MM.1S (cell line): ENCODE results near the gene MYRFL.

Experiments used
- CTCF ChIP-seq: fragments of 300-600 bp; sonication (generic); IDR thresholded peaks from 2 replicates; pipeline ENCODE4 v1.5.1; 2016; ENCODE audit warnings: antibody characterized with exemption, low read length, mixed read lengths
- EZH2 ChIP-seq: fragments of 300-600 bp; sonication (generic); optimal IDR thresholded peaks from 2 replicates; pipeline ENCODE3; 2017; ENCODE audit warnings: low read depth, mild to moderate bottlenecking, antibody characterized with exemption, low read length, mixed read lengths
- EZH2phosphoT487 ChIP-seq: fragments of 300-600 bp; sonication (generic); IDR thresholded peaks from 2 replicates; pipeline ENCODE4 v1.6.1; 2018; ENCODE audit warnings: antibody characterized with exemption, low read length

DNA sequence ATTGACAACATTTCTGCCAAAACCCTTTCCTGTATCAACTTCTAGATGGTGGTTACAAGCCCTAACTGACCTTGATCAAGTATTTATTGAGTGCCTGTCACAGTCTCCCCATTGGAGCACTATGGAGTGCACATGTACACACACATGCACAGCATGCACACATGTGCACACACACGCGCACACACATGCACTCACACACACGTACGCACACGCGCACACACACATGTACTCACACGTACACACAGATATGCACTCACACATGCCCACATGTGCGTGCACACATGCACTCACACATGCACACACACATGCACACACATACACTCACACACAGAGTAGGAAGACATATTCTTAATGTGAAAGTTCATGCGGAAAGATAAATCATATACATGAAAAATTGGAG is 43.7 kb downstream of the MYRFL start:
- TF ChIP-seq CTCF (no peak), EZH2phosphoT487 (no peak), EZH2 (no peak)
